ENCODE data around the gene POU6F2.

- TF ChIP-seq CTCF (IDR thresholded peaks at IDR 0.05) (no peak), POLR2A (IDR thresholded peaks at IDR 0.05) (no peak)
These were observed 444.0 kb downstream of the POU6F2 start for GRCh38 chr7:39421661-39422060.

All from right lobe of liver (tissue), 4 donors.